GM19324 (cell line): ENCODE measurements around the gene BATF.

Experiments
- ATAC-seq: cut with Tn5 transposase; IDR thresholded peaks from one replicate; pipeline ENCODE4 v1.9.1; 2021; ENCODE audit warnings: mild to moderate bottlenecking, moderate library complexity; ENCODE audit not compliant: unreplicated experiment, low FRiP score

BATF gene

DNA sequence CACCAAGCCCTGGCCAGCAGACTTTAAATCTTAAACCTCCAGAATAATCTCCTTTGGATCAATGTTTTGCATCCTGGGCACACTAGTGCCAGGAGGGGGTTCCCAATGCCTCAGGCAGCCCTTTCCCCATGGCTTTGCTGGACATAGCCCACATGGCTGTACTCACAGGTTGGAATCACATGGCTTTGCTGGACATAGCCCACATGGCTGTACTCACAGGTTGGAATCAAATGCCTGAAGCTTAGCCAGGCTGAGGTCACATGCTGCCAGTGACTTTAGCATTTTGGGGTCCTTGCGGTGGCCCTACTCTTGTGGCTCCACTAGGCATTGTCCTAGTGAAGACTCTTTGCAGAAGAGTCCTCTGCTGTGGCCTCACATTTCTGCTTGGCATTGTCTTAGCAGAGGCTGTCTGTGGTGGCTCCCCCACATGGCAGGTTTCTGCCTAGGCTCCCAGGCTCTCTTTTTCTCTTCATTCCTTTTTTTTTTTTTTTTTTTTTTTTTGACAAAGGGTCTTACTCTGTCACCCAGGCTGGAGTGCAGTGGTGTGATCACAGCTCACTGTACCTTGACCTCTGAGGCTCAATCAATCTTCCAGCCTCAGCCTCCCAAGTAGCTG, 69.2 kb downstream of the BATF start:
- ATAC-seq: no peak

DNA sequence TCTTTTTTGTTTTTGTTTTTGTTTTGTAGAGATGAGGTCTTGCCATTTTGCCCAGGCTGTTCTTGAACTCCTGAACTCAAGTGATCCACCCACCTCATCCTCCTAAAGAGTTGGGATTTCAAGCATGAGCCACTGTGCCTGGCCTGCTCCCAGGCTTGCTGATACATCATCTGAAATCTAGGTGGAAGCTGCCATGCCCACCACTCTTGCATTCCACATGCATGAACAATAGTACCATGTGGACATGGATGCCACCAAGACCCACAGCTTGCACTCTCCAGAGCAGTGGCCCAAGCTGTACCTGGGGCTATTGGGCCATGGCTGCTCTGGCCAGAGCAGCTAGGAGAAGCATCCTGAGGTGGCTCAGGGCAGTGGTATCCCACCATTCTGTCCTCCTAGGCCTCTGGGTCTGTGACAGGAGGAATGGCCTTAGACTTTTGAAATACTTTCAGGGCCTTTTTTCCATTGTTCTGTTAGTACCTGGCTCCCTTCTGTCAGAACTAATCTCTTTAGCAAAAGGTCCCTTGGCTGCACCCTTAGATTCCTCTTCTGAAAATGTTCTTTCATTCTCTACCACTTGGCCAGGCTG, 69.8 kb downstream of the BATF start:
- ATAC-seq: no peak

DNA sequence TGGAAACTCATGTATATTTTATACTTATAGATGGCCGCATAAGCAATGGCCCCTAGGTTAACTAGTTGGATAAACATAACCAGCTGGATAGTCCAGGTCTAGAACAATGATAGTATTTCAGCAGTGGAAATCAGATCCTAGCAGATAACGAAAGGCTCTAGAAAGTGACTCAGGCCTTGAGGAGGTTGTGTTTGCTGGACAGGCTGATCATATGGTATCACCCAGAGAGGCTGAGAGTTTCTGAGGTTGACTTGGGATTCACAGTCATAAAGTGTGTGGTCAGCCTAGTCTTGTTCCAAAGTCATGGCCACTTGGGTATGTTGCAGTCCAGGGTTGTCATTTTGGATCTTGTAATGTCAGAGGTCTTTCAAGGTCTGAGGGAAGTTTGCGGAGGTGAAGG, 73.0 kb downstream of the BATF start:
- ATAC-seq: no peak
